Liver (tissue), 9 donors: ENCODE data around the gene CNKSR3. TPM values are rescaled to one million over a fixed set of nuclear protein-coding genes. Genes with fewer than 3 reads are reported as not detected.

Source experiments
- DNase-seq: peaks from one replicate; pipeline ENCODE4 v3.0.0-alpha.2; 2017; ENCODE audit warnings: low spot score
- H3K27ac ChIP-seq, 2 donors: one replicate each; pipeline ENCODE4 v1.7.0; 2013; ENCODE audit warnings: inconsistent platforms in 2 of 2, low read length in 2 of 2, control low read depth in 1 of 2, low read depth in 1 of 2, mild to moderate bottlenecking in 1 of 2
- H3K27me3 ChIP-seq, 4 donors: one replicate each; pipeline versions ENCODE4 v1.6.1 to v1.7.0; 2013; ENCODE audit warnings: low read length in 3 of 4, inconsistent platforms in 1 of 4, mild to moderate bottlenecking in 1 of 4, moderate library complexity in 1 of 4; ENCODE audit not compliant: control insufficient read depth in 4 of 4, insufficient read depth in 4 of 4
- H3K36me3 ChIP-seq, 4 donors: one replicate each; pipeline versions ENCODE4 v1.6.1 to v1.7.0; 2013; ENCODE audit warnings: low read length in 3 of 4, mild to moderate bottlenecking in 3 of 4, low read depth in 1 of 4, moderate library complexity in 1 of 4; ENCODE audit not compliant: control insufficient read depth in 4 of 4, insufficient read depth in 3 of 4
- H3K4me1 ChIP-seq, 4 donors: one replicate each; pipeline versions ENCODE4 v1.6.1 to v1.7.0; 2013; ENCODE audit warnings: low read length in 3 of 4, mild to moderate bottlenecking in 3 of 4, moderate library complexity in 1 of 4; ENCODE audit not compliant: control insufficient read depth in 4 of 4, insufficient read depth in 4 of 4
- H3K4me3 ChIP-seq, 3 donors: one replicate each; pipeline versions ENCODE4 v1.6.1 to v1.7.0; 2013; ENCODE audit warnings: low read length in 3 of 3, control low read depth in 1 of 3, low read depth in 1 of 3, mild to moderate bottlenecking in 1 of 3
- H3K9ac ChIP-seq, 2 donors: one replicate each; pipeline ENCODE4 v1.7.0; 2013; ENCODE audit warnings: low read length in 2 of 2, mild to moderate bottlenecking in 2 of 2, moderate library complexity in 2 of 2, control low read depth in 1 of 2, low read depth in 1 of 2
- H3K9me3 ChIP-seq, 4 donors: one replicate each; pipeline versions ENCODE4 v1.6.1 to v1.7.0; 2013; ENCODE audit warnings: low read length in 3 of 4; ENCODE audit not compliant: control insufficient read depth in 4 of 4
- EGR1 ChIP-seq, 2 donors: IDR thresholded peaks; 2 replicates each; pipeline ENCODE4 v1.6.1; 2016 to 2018; ENCODE audit warnings: antibody characterized with exemption in 2 of 2, low read depth in 2 of 2
- GABPA ChIP-seq, 2 donors: IDR thresholded peaks in 1 of 2; conservative IDR thresholded peaks in 1 of 2; 2 replicates each; pipeline ENCODE4 v1.6.1; 2016; ENCODE audit warnings: antibody characterized with exemption in 2 of 2, mild to moderate bottlenecking in 1 of 2, moderate library complexity in 1 of 2
- HNF4A ChIP-seq, 2 donors: conservative IDR thresholded peaks; 2 replicates each; pipeline ENCODE4 v1.6.1; 2016; ENCODE audit warnings: antibody characterized with exemption in 2 of 2, mild to moderate bottlenecking in 2 of 2
- JUND ChIP-seq, 2 donors: IDR thresholded peaks; 2 replicates each; pipeline ENCODE4 v1.6.1; 2016; ENCODE audit warnings: antibody characterized with exemption in 2 of 2
- RAD21 ChIP-seq, 2 donors: IDR thresholded peaks; 2 replicates each; pipeline ENCODE4 v1.6.1; 2016; ENCODE audit warnings: antibody characterized with exemption in 2 of 2, mild to moderate bottlenecking in 2 of 2
- RXRA ChIP-seq, 2 donors: IDR thresholded peaks; 2 replicates each; pipeline ENCODE4 v1.6.1; 2017 to 2018; ENCODE audit warnings: antibody characterized with exemption in 2 of 2, mild to moderate bottlenecking in 1 of 2
- SP1 ChIP-seq: IDR thresholded peaks from 2 replicates; pipeline ENCODE4 v1.6.1; 2018; ENCODE audit warnings: antibody characterized with exemption, mild to moderate bottlenecking
- TAF1 ChIP-seq: conservative IDR thresholded peaks from 2 replicates; pipeline ENCODE4 v1.6.1; 2016; ENCODE audit warnings: antibody characterized with exemption, mild to moderate bottlenecking
- YY1 ChIP-seq: IDR thresholded peaks from 2 replicates; pipeline ENCODE4 v1.6.1; 2016; ENCODE audit warnings: antibody characterized with exemption, mild to moderate bottlenecking
- WGBS: extraction: QIAGEN DNeasy Blood & Tissue Kit; methylation state at CpG from one replicate; pipeline ENCODE4 v1.1.7; 2013; 5-methylcytosine and 5-hydroxymethylcytosine counted together
- polyA plus RNA-seq, 2 donors: library from polyadenylated mRNA; stranded (reverse) in 1 of 2; unstranded in 1 of 2; fragments of 200-250 nt in 1 of 2; fragments of >200 nt in 1 of 2; fragmentation: Nextera tagmentation in 1 of 2; extraction: Ambion mirVana in 1 of 2; gene quantifications; one replicate each; pipeline versions ENCODE4 v1.2.1 to v1.2.3, GENCODE V29; 2013 to 2015
- total RNA-seq, 2 donors: library from RNA; depleted of rRNA; stranded (reverse); fragments of >200 nt; gene quantifications; one replicate each; pipeline ENCODE4 v1.2.3, GENCODE V29; 2014
- TF ChIP-seq, protein P1 (sequence below): IDR thresholded peaks from 2 replicates; pipeline ENCODE4 v1.6.1; 2016; ENCODE audit warnings: antibody characterized with exemption
- TF ChIP-seq, protein P2 (sequence below): IDR thresholded peaks from 2 replicates; pipeline ENCODE4 v1.6.1; 2016; ENCODE audit warnings: antibody characterized with exemption
- TF ChIP-seq, protein P3 (sequence below): IDR thresholded peaks from 2 replicates; pipeline ENCODE4 v1.6.1; 2016; ENCODE audit warnings: antibody characterized with exemption, mild to moderate bottlenecking
- donor health status: healthy.
- donor health status: healthy.
- donor health status: healthy.
- donor health status: healthy.
- donor health status: healthy.

The CNKSR3 gene
- total and polyA plus RNA-seq, 4 donors, result 6.4 to 22.7 (median 15.0) TPM

DNA sequence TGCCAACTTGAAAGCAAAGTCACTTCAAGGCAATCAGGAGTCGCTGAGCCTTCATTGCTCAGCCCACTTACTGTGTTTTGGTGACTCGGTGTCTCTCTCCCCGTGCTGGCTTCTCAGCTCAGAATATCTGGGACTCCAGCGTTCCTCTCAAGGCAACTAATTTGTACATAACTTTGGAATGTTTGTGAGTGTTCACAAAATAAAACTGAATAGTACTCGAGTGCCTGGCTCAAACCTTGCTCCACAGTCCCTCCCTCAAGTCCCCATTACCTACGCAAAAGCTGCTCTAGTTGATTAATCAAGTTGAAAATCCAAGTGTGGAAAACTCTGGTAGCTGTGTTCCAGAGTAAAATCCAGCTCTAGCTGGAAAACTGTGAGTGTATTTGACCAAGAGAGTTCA is 162.5 kb downstream of the CNKSR3 start:
- WGBS, result 95% methylated on average over 6 of the region's 6 CpGs
- Histone ChIP-seq H3K9ac (no peak overlapping the region), H3K27me3 (no peaks in the 10 kb centered on the region), H3K4me3 (no peak overlapping the region), H3K4me1 (no peaks in the 10 kb centered on the region), H3K9me3 (no peaks in the 10 kb centered on the region), H3K36me3 (no peaks in the 10 kb centered on the region), H3K27ac (no peak overlapping the region)
- no peak for DNase-seq
- TF ChIP-seq RAD21 (IDR thresholded peaks at IDR 0.05), result no peak
- TF ChIP-seq EGR1 (IDR thresholded peaks at IDR 0.05; ENCODE audit: low read depth in 2 of 2), result no peak
- TF ChIP-seq, protein P1, sequence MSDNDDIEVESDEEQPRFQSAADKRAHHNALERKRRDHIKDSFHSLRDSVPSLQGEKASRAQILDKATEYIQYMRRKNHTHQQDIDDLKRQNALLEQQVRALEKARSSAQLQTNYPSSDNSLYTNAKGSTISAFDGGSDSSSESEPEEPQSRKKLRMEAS, result no peak
- TF ChIP-seq, protein P2, sequence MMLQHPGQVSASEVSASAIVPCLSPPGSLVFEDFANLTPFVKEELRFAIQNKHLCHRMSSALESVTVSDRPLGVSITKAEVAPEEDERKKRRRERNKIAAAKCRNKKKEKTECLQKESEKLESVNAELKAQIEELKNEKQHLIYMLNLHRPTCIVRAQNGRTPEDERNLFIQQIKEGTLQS, result no peak
- TF ChIP-seq SP1, result no peak
- no peak for TF ChIP-seq TAF1

DNA sequence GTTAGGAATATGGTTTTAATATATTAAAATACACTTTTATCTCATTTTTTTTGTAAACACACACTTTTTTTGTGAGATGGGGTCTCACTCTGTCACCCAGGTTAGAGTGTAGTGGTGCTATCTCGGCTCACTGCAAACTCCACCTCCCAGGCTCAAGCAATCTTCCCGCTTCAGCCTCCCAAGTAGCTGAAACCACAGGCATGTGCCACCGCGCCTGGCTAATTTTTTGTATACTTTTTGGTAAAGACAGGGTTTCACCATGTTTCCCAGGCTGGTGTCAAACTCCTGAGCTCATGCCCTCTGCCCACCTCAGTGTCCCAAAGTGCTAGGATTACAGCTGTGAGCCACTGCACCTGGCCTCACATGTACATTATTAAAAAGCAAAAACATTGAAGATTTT is 164.7 kb downstream of the CNKSR3 start:
- H3K27ac ChIP-seq, result no peak overlapping the region
- H3K36me3 ChIP-seq, result no peaks in the 10 kb centered on the region
- 97% methylated on average over 4 of the region's 4 CpGs for WGBS
- no peaks in the 10 kb centered on the region for H3K9me3 ChIP-seq
- no peaks in the 10 kb centered on the region for H3K27me3 ChIP-seq
- no peak overlapping the region for H3K4me3 ChIP-seq
- TF ChIP-seq HNF4A (conservative IDR thresholded peaks at IDR 0.05) (no peak), YY1 (no peak), EGR1 (IDR thresholded peaks at IDR 0.05; ENCODE audit: low read depth in 2 of 2) (no peak), GABPA (IDR thresholded peaks at IDR 0.05 in 1 of 2, conservative IDR thresholded peaks at IDR 0.05 in 1 of 2) (no peak)
- TF ChIP-seq, protein P2, result no peak
- TF ChIP-seq, protein P3, sequence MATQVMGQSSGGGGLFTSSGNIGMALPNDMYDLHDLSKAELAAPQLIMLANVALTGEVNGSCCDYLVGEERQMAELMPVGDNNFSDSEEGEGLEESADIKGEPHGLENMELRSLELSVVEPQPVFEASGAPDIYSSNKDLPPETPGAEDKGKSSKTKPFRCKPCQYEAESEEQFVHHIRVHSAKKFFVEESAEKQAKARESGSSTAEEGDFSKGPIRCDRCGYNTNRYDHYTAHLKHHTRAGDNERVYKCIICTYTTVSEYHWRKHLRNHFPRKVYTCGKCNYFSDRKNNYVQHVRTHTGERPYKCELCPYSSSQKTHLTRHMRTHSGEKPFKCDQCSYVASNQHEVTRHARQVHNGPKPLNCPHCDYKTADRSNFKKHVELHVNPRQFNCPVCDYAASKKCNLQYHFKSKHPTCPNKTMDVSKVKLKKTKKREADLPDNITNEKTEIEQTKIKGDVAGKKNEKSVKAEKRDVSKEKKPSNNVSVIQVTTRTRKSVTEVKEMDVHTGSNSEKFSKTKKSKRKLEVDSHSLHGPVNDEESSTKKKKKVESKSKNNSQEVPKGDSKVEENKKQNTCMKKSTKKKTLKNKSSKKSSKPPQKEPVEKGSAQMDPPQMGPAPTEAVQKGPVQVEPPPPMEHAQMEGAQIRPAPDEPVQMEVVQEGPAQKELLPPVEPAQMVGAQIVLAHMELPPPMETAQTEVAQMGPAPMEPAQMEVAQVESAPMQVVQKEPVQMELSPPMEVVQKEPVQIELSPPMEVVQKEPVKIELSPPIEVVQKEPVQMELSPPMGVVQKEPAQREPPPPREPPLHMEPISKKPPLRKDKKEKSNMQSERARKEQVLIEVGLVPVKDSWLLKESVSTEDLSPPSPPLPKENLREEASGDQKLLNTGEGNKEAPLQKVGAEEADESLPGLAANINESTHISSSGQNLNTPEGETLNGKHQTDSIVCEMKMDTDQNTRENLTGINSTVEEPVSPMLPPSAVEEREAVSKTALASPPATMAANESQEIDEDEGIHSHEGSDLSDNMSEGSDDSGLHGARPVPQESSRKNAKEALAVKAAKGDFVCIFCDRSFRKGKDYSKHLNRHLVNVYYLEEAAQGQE, result no peak
- no peak for DNase-seq
- no peaks in the 10 kb centered on the region for H3K4me1 ChIP-seq
- H3K9ac ChIP-seq, result no peak overlapping the region

DNA sequence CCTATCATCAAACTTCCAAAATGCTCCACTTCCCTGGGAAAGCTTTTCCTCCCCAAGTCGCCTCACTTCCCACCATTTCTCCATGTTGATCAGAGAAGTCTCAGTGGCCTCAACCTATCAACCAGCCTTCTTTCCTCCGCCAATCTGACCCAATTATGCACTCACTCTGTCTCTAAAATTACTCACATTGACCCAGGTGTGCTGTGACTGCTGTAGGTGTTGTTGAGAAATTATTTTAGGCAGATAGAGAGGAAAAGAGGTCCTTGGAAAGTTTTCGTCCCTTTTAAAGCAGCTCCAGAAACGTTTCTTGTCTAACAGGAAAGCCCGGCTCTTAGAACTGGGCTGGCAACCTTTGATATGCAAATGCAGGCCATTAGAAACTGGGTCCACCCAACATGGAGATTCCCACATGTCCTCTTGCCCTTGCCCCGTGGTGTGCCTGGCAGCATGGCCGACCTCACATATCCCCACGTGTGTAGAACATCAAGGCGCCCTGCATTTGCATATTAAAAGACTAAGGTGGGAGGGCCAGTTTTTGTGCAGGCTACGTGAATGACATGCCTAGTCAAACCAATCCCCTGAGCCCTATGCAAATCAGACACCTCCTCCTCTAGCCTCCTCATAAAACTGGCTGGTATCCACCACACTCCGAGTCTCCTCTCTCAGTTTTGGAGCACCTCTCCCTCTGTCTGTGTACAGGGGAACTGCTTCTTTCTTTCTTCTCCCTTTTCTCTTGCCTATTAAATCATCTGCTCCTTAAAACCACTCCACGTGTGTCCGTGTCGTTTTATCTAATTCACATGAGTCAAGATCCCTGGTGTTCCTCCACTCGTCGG is 166.8 kb downstream of the CNKSR3 start:
- H3K36me3 ChIP-seq, result no peaks in the 10 kb centered on the region
- 70% methylated on average over 16 of the region's 16 CpGs for WGBS
- no peak for DNase-seq
- H3K9me3 ChIP-seq, result no peaks in the 10 kb centered on the region
- H3K27me3 ChIP-seq, result no peaks in the 10 kb centered on the region
- H3K4me1 ChIP-seq, result no peaks in the 10 kb centered on the region
- no peak overlapping the region for H3K4me3 ChIP-seq
- H3K9ac ChIP-seq, result no peak overlapping the region
- H3K27ac ChIP-seq, result no peak overlapping the region
- TF ChIP-seq TAF1, result no peak
- peak in 1 of 2 donors; percentile 16 for TF ChIP-seq RAD21 (IDR thresholded peaks at IDR 0.05)
- TF ChIP-seq, protein P1, result no peak
- no peak for TF ChIP-seq YY1
- TF ChIP-seq JUND (IDR thresholded peaks at IDR 0.05), result no peak
- TF ChIP-seq GABPA (IDR thresholded peaks at IDR 0.05 in 1 of 2, conservative IDR thresholded peaks at IDR 0.05 in 1 of 2), result no peak
- TF ChIP-seq RXRA (IDR thresholded peaks at IDR 0.05), result no peak
